ENCODE results near the gene ATP2A1.
A peak's percentile ranks its signal among the peaks of the same experiment; 100 is the strongest.

- TF ChIP-seq POLR2AphosphoS5 (IDR thresholded peaks at IDR 0.05; ENCODE audit: low read depth, low read length): no peak
- no peak for TF ChIP-seq REST (IDR thresholded peaks at IDR 0.05; ENCODE audit: low read depth)
- TF ChIP-seq CTCF (IDR thresholded peaks at IDR 0.05 in 2 of 3, conservative IDR thresholded peaks at IDR 0.05 in 1 of 3; ENCODE audit: borderline replicate concordance in 1 of 3, insufficient read depth in 1 of 3, low read depth in 2 of 3, low read length in 2 of 3): no peak
- TF ChIP-seq ZNF274 (IDR thresholded peaks at IDR 0.05; ENCODE audit: low read depth, low read length): no peak
- no peak for TF ChIP-seq POLR2A (IDR thresholded peaks at IDR 0.05; ENCODE audit: borderline replicate concordance, extremely low read depth, insufficient read depth, insufficient read length)
- no peak for TF ChIP-seq SIN3A (IDR thresholded peaks at IDR 0.05; ENCODE audit: low read depth)
- 0 out of 2 replicates have a peak, but pooled peaks have one; percentile 11 for TF ChIP-seq CBX3 (IDR thresholded peaks at IDR 0.05; ENCODE audit: low read depth)
- TF ChIP-seq RAD21 (IDR thresholded peaks at IDR 0.05; ENCODE audit: low read depth): no peak
- no peak for TF ChIP-seq JUND (IDR thresholded peaks at IDR 0.05)
- no peak for TF ChIP-seq ATF3 (IDR thresholded peaks at IDR 0.05)
Observed at GRCh38 chr16:28846933-28847273, 31.4 kb upstream of the ATP2A1 start.

Measured in HCT116 (cell line).